Activated CD8-positive, alpha-beta T cell treated with anti-CD3 and anti-CD28 coated beads for 36 hours (primary cell): Measurements from ENCODE around the gene NCOA7. TPM values are rescaled to one million over a fixed set of nuclear protein-coding genes. Genes with fewer than 3 reads are reported as not detected.

Experiments
- ATAC-seq: fragments of 200-7000 bp; cut with Tn5 transposase; one replicate; pipeline ENCODE4 v1.10.0; 2021; ENCODE audit warnings: mild to moderate bottlenecking, moderate library complexity
- CTCF ChIA-PET: fragments of 350-600 bp; sonication (Branson Sonifier 250); formaldehyde crosslinking; loops from one replicate; lab custom pipeline; 2021; ENCODE audit warnings: antibody characterized with exemption; lab: Charles Lee
- POLR2A ChIA-PET: fragments of 350-600 bp; sonication (Branson Sonifier 250); formaldehyde crosslinking; loops from one replicate; lab custom pipeline; 2021; ENCODE audit warnings: antibody characterized with exemption; lab: Charles Lee
- DNase-seq: peaks from one replicate; pipeline ENCODE4 v3.0.0-alpha.2; 2020
- H3K27ac Mint-ChIP-seq: one replicate; pipeline ENCODE4 v1.8.0; 2021; ENCODE audit warnings: mild to moderate bottlenecking, mixed read lengths
- H3K27me3 Mint-ChIP-seq: one replicate; pipeline ENCODE4 v1.8.0; 2021; ENCODE audit warnings: mixed read lengths
- H3K36me3 Mint-ChIP-seq: one replicate; pipeline ENCODE4 v1.8.0; 2021; ENCODE audit warnings: low read depth, mixed read lengths
- H3K4me1 Mint-ChIP-seq: one replicate; pipeline ENCODE4 v1.8.0; 2021; ENCODE audit warnings: low read depth, mixed read lengths
- H3K4me3 Mint-ChIP-seq: one replicate; pipeline ENCODE4 v1.8.0; 2021; ENCODE audit warnings: mild to moderate bottlenecking, moderate library complexity, mixed read lengths
- H3K9me3 Mint-ChIP-seq: one replicate; pipeline ENCODE4 v1.8.0; 2021; ENCODE audit warnings: mixed read lengths
- CTCF ChIP-seq: fragments of 200-600 bp; IDR thresholded peaks from one replicate; pipeline ENCODE4 v1.8.0; 2022; ENCODE audit warnings: antibody characterized with exemption, mild to moderate bottlenecking
- intact Hi-C: fragments of 100-400 bp; cut with micrococcal nuclease; formaldehyde crosslinking; loops from one replicate; pipeline ENCODE4 v1.10.0; 2022
- total RNA-seq, 2 experiments: library from RNA; stranded (reverse); gene quantifications; one replicate each; pipeline ENCODE4 v1.2.3, GENCODE V29; 2021

NCOA7 gene
- total RNA-seq, 2 experiments from 2014 or later = 43.4 to 44.9 TPM

- intact Hi-C loops = loop anchor here (5.0 kb wide), 1 partner anchor 125 kb away; no protein-coding TSS in a partner anchor
- ChIA-PET POLR2A (interaction anchor here (3.1 to 5.9 kb wide), 3 partner anchors 9 to 165 kb away, joined by 16 to 124 read pairs (median 21); partner anchors contain the start of gene HINT3), CTCF (interaction anchor here (1.0 to 5.9 kb wide), 4 partner anchors 12 to 164 kb away, joined by 3 to 67 read pairs (median 4); partner anchors contain the start of gene HINT3)
- no peaks in the 10 kb centered on the region for H3K27me3 Mint-ChIP-seq
- H3K4me3 Mint-ChIP-seq = peak overlapping the region; percentile 94
- ATAC-seq = no peak
- peak overlapping the region; percentile 75 for H3K27ac Mint-ChIP-seq
- DNase-seq = no peak
- no peaks in the 10 kb centered on the region for H3K9me3 Mint-ChIP-seq
- TF ChIP-seq CTCF = no peak
- H3K4me1 Mint-ChIP-seq = peaks cover 62% of the 10 kb centered on the region
- peaks cover 16% of the 10 kb centered on the region for H3K36me3 Mint-ChIP-seq
Measured at GRCh38 chr6:125792680-125793079, 1.9 kb downstream of the NCOA7 start.

GRCh38 chr6:125793280-125793679, 2.5 kb downstream of the NCOA7 start:
- no peak for TF ChIP-seq CTCF
- CTCF ChIA-PET = interaction anchor here (0.7 to 5.9 kb wide), 7 partner anchors 8 to 163 kb away, joined by 3 to 67 read pairs (median 4); partner anchors contain the start of gene HINT3
- intact Hi-C loops = loop anchor here (5.0 kb wide), 1 partner anchor 124 kb away; no protein-coding TSS in a partner anchor

GRCh38 chr6:125793863-125794262, 3.1 kb downstream of the NCOA7 start:
- POLR2A ChIA-PET = interaction anchor here (1.1 to 5.9 kb wide), 3 partner anchors 12 to 163 kb away, joined by 3 to 124 read pairs (median 21); partner anchors contain the start of gene HINT3
- Mint-ChIP-seq H3K36me3 (peaks cover 17% of the 10 kb centered on the region), H3K27me3 (no peaks in the 10 kb centered on the region), H3K4me1 (peaks cover 61% of the 10 kb centered on the region), H3K4me3 (peak overlapping the region; percentile 7), H3K9me3 (no peaks in the 10 kb centered on the region), H3K27ac (peak overlapping the region; percentile 77)
- CTCF ChIA-PET = interaction anchor here (0.7 to 5.9 kb wide), 8 partner anchors 7 to 180 kb away, joined by 3 to 67 read pairs (median 4); partner anchors contain the start of gene HINT3
- ATAC-seq (peak; percentile 14), DNase-seq (peak; percentile 42)
- intact Hi-C loops = loop anchor here (5.0 kb wide), 1 partner anchor 123 kb away; no protein-coding TSS in a partner anchor
- TF ChIP-seq CTCF = no peak

More at GRCh38 chr6:125793280-125793679, 2.5 kb downstream of the NCOA7 start:
- Mint-ChIP-seq H3K27me3 (no peaks in the 10 kb centered on the region), H3K4me1 (peaks cover 61% of the 10 kb centered on the region), H3K9me3 (no peaks in the 10 kb centered on the region), H3K36me3 (peaks cover 16% of the 10 kb centered on the region), H3K4me3 (peak overlapping the region; percentile 7), H3K27ac (peak overlapping the region; percentile 77)
- DNase-seq = no peak
- ATAC-seq = no peak
- POLR2A ChIA-PET = interaction anchor here (1.1 to 5.9 kb wide), 3 partner anchors 12 to 164 kb away, joined by 3 to 124 read pairs (median 21); partner anchors contain the start of gene HINT3

- ChIA-PET CTCF (interaction anchor here (0.7 to 5.9 kb wide), 7 partner anchors 9 to 179 kb away, joined by 3 to 67 read pairs (median 3); partner anchors contain the start of gene HINT3), POLR2A (interaction anchor here (1.1 to 5.9 kb wide), 2 partner anchors 13 to 49 kb away, joined by 3 to 124 read pairs; no protein-coding TSS in a partner anchor)
- intact Hi-C loops = loop anchor here (5.0 kb wide), 1 partner anchor 123 kb away; no protein-coding TSS in a partner anchor
- ATAC-seq (no peak), DNase-seq (no peak)
- H3K27ac Mint-ChIP-seq = peak overlapping the region; percentile 77
- H3K36me3 Mint-ChIP-seq = peaks cover 17% of the 10 kb centered on the region
- H3K27me3 Mint-ChIP-seq = no peaks in the 10 kb centered on the region
- no peaks in the 10 kb centered on the region for H3K9me3 Mint-ChIP-seq
- H3K4me3 Mint-ChIP-seq = no peak overlapping the region
- H3K4me1 Mint-ChIP-seq = peaks cover 59% of the 10 kb centered on the region
- TF ChIP-seq CTCF = no peak
Measured at GRCh38 chr6:125794342-125795137, 3.8 kb downstream of the NCOA7 start.
